ENCODE measurements around the gene EIF4G2.

DNA sequence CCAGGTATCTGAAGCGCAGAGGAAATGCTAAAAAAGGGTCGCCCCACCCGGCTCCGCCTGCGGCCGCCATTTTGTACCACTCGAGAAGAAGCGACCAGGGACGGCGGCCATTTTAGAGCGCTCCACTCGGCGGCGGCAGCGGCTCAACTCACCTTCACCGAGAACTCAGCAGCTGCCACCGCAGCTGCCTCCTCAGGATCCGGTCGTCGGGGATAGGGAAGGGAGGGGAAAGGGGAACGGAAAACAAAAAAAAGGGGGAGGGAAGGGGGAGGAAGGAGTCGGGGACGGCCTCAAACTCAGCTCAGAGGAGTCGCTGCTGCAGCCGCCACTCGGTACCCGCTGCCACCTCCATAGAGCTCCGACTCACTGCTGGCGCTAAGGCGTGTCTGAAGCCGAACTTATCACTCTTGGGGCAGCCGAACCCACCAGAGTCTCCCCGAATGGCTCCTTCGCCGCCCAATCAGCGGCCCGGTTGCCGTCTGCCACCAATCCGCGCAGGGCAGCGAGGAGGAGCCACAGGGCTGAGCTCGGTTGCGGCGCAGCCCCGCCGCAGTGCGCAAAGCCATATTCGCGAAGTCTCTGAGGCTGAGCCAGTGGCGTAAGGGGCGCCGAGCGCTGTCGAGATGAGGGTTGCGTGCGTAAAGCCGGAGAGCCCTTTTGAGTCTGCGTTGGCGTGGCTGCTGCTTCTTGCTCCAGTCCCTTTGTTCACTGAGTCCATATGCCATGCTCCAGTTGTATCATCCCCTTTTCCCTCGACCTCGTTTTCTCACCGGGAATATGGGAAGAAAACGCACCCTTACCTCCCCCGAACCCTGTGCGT lies at the start of gene EIF4G2:
- TF ChIP-seq, protein P1, sequence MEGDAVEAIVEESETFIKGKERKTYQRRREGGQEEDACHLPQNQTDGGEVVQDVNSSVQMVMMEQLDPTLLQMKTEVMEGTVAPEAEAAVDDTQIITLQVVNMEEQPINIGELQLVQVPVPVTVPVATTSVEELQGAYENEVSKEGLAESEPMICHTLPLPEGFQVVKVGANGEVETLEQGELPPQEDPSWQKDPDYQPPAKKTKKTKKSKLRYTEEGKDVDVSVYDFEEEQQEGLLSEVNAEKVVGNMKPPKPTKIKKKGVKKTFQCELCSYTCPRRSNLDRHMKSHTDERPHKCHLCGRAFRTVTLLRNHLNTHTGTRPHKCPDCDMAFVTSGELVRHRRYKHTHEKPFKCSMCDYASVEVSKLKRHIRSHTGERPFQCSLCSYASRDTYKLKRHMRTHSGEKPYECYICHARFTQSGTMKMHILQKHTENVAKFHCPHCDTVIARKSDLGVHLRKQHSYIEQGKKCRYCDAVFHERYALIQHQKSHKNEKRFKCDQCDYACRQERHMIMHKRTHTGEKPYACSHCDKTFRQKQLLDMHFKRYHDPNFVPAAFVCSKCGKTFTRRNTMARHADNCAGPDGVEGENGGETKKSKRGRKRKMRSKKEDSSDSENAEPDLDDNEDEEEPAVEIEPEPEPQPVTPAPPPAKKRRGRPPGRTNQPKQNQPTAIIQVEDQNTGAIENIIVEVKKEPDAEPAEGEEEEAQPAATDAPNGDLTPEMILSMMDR (IDR thresholded peaks at IDR 0.05): no peak
- TF ChIP-seq POLR2A (IDR thresholded peaks at IDR 0.05): peak; percentile 99

Data from right lobe of liver (tissue), 4 donors.